ENCODE data around the gene C2CD4D.

The C2CD4D gene

DNA sequence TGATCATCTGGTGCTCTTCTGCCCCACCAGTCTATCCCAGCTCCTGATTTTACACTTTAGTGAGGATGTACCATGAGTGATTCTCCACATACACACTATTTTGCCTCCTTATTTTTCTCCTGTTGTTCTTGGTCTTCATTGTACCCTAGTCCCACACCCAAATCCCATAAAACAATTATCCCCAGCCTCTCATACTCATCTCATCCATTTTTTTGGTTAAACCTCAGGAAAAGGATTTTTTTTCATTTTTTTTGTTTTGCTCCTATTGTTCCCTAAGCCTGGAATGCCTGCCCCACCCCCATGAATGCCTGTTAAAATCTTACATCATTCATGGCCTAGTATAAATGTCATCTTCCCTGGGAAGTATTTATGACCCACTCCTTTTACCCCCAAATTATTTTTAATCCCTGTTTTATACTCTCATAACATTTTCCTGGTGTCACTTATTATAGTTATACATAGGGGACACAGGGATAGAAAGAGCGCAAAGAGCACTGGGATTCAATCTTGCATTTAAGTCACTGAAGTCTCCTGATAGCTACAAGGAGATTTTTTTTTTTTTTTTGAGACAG, 29.5 kb downstream of the C2CD4D start:
- no peak for DNase-seq

DNA sequence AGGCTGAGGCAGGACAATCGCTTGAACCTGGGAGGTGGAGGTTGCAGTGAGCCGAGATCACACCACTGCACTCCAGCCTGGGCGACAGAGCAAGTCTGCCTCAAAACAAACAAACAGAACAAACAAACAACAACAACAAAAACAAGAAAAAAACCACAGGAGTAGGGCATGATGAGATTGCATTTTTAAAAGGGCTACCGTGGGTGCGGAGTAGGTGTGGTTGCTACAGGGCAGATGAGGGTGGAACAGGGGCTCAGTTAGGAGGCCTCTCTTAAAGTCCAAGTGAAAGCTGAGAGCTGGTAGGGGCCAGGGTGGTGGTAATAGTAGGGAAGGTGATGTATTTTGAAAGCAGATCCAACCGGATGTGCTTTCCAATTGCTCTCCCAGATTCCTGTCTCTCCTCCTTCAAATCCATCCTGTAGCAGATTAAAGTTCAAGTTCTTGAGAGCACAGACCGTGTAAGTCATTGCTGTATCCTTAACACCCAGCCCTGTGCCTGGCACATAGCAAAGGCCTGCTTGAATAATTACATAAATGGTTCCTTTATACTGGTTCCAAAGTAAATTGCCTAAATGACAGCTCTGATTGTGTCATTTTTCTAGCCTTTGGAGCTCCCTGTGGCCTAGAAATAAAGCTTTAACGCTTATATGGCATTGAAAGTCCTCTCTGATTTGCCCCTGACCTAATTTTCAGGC, 30.2 kb downstream of the C2CD4D start:
- DNase-seq: no peak

DNA sequence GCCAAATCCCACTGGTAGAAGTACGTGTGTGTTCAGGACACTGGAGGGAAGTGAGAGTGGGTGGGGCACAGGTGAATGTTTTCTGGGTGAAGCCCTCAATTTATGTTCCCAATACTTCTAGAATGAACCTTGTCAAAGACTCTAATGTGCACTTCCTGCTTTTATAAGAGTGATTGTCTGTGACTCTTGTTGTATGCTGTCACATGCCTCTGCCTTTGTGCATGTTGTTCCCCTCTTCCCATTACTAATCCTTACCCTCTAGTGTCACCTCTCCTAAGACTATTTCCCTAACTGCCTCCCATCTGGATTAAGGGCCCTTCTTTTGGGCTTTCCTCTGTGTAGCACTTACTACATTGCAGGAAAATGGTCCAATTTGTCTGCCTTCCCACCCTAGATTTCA, 31.9 kb downstream of the C2CD4D start:
- no peak for DNase-seq

DNA sequence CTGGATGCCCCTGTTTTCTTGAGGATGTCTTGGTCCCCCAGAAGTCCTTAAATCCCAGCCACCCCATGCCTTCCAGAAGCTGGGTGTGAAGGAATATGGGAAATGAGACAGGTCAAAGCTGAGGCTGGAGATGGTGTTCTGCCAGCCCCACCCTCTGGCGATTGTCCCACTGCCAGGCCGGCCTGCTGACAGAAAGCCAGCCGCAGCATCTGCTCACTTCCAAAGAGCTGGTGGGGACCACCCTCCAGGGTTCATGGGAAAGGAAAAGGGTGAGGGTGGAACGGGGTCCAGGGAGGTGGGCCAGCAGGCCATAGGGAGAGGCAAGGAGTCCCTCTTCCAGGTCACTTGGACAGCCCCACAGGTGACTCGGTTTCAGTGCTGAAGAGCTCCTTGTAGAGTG, 32.5 kb downstream of the C2CD4D start:
- DNase-seq: no peak

DNA sequence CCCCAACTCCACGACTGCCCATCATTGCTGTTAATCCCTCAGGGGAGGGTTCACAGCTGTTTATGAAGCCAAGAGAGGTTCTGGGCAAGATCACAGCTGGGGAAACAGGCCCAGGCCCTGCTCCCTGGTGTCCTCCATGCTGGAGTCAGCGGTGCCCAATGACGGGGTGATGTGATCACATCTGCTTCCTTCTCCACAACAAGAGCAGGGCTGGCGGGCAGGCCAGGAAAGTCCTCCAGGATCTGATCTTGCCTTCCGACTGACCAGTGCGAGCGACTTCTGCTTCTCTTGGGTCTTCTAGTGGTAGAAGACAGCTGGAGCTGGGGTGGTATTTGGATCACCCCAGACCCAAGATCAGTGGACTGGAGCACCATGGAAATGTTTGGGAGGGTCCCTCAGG, 33.5 kb downstream of the C2CD4D start:
- DNase-seq: no peak

DNA sequence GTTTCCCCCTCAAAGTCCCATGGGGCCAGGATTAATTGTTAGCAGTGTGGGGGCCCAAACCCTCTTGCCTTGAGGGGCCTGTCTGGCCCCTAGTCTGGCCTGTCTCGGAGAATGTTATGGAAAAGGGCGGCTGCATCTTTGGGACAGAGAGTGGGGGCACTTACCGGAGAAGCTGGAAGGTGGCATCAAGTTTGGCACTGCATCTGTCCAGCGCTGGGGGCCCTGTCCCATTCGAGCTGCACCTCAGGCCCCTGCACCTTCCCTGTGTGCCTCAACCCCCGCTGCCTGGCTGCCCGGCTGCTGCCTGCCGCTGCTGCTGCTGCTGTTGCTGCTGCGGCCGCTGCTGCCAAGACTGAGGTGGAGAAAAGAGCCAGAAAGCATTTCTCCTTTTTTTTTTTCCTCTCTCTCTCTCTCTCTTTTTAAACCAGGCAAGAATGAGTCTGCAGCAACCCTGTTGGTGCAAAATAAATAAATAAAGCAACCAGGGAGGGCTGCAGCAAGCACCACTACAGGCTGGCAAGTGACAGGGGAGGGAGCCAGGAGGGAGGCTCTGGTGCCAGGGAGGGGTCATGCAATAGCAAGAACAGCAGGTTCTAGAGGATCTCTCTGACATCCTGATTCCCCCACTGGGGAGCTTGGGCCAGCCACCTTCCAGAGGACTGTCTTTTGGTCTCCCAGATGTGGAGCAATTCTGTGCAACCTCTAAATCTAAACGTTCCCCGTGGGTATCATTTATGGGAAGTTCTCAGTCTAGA, 34.4 kb downstream of the C2CD4D start, which contains the start of gene LINGO4:
Gene LINGO4, minus strand, starts transcription at position 354 of the 755 bp plus-strand sequence. CDS start 2,715 bp downstream, outside the sequence.
- no peak for DNase-seq

DNA sequence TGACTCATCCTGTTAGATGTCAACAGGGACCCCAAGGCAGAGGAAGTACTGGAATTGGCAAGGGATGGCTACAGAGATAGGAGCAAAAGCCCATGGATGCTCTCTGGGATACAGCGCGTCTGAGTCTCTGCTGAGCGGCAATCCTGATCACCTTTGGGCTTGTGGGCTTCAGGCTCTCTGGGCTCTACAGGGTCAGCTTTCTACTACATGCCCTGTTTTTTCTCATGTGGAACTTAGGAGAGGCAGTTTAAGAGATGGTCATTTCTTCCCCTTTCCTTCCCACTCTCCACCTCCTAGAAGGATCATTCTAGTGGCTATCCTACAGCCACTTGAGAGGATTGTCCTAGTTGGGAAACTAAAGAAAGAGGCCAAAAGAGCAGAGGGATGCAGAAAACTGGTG, 35.7 kb downstream of the C2CD4D start:
- DNase-seq: no peak

DNA sequence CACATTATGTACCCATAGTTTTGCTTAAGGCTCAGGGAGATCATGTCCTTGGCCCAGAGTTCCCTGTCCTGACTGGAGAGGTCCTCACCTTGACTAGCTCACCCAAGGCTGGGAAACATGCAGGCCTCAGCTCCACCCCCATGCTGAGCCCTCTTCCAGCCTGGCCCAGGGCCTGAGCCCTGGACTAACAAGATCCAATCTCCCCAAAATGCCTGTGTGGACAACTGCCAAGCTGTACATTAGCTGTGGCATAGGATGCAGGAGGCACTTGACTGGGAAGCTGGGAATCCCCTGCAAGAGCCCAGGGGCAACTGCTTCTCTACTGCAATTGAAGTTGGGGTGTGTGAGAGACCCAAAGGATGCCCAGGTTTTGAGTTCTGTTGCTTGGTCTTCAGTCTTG, 36.5 kb downstream of the C2CD4D start:
- DNase-seq: no peak

DNA sequence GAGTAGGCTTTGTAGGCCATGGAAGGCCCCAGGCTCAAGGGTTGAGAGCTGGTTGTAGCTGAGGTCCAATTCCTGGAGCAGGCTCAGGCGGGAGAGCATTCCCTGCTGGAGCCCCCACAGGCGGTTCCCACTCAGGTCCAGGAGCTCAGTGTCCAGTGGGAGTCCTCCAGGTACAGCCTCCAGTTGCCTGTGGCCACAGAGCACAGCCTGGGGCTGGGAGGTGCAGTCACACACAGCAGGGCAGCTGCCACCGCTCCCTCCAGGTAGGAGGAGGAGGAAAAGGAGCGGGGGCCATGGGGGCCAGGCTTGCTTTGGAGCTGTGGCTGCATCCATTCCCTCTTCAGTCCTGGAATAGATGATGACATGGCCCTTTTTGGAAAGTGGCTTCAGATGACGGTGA, 37.2 kb downstream of the C2CD4D start:
- no peak for DNase-seq

DNA sequence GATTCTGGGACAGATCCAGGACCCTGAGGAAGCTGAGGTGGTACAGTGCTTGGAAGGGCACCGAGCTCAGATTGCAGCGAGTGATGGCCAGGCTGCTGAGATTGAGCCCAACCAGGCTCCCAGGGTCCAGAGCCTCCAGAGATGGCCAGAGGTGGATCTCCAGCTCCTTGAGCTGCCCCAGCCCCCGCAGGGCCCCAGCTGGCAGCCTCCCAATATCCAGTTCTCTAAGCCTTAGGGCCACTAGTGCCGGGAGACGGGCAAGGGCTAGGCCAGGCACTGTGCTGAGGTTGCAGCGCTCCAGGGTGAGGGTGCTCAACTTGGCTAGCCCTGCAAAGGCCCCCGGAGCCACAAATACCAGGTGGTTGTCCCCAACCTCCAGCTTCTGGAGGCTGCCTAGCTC, 37.8 kb downstream of the C2CD4D start:
- no peak for DNase-seq

DNA sequence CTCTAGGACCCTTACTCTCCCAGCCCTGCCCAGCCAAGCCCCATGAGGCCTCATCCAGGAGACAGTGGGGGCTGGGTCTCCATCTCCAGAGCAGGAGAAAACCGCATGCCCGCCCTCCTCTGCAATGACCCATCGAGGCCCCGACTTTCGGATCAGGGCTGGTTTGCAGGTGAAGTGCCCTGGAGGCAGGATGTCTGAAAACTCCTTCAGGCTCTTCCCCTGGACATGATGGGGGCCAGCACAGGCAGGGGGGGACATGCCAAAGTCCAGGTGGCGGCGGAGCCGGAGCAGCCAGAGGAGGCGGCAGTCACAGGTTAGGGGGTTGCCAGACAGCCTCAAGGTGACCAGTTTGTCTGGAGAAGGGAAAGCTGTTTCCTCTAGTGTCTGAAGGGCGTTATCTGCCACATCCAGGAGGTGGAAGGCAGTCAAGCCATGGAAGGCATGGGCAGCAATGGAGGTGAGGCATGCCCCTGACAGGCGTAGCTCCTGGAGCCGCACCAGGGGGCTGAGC, 38.3 kb downstream of the C2CD4D start:
- no peak for DNase-seq

DNA sequence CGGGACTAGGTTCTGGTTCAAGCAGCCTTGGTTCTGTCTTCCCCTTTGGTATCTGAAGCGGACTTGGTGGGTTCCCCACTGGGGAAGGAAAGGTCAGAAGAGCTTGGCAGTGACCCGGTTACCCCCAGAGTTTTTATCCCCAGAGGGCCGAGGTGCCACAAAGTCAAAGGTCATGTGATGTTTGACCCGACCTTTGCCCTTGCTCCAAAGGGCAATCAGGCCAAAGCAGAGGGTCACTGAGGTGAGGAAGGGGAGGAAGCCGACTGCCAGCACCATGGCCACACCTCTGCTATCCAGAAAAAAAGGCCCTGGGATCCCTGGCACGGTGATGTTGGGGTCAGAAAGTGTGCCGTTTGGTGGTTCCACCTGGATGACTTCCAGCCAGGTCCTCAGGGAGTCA, 38.8 kb downstream of the C2CD4D start:
- no peak for DNase-seq

DNA sequence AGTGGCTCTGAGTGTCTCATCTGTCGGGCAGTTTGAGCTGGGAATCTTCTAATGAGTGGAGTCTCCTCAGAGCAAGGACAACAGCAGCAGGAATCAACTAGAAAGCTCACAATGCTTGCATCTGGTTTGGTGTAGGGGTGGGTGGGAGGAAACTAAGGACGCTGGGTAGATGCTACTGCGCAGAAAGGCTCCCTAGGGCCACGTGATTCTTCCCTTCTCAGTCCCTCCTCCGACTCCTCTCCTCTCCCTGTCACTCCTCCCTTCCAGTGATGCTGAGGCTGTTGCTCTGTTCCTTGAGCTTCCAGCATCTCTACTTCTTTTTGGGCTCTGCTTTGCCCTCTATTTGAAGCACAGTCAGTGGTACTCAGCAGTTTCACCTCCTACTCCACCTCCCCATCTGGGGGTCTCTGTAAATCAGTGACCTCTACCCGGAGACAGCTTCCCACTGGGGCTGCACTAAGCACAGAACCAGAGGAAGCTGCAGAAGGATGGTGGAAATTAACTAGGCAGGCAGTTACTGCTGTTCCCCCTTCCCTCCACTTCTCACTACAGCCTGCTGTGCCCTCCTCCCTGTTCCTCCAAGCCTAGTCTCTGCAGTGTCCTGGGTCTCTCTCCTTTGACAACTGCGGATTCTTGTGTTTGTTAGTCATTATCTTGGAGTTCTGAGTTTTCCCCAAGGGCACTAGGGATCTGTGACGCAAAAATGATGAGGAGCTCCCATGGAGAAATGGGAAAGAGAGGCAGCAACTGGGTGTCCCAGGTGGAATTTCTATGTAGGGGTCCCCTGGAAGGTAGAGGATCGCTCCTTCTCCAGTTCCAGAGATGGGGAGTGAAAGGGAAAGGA, 40.2 kb downstream of the C2CD4D start:
- DNase-seq: no peak

DNA sequence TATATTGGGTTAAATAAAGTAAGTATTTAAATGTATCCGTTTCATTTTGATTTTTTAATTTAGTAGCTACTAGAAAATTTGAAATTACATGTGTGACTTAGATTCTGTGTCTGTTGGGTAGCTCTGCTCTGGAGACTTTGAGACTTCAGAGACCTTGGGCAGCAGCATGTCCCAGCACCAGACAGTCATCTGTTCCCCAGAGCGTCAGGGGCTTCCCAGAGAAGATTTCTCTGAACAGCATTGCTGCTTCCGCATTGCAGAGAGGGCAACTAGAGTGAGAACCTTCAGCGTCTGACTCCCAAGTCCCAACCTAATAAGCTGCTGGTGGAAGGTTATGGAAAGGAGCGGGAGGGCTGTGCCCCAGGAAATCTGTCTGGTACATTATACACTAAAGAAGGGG, 41.0 kb downstream of the C2CD4D start:
- no peak for DNase-seq

DNA sequence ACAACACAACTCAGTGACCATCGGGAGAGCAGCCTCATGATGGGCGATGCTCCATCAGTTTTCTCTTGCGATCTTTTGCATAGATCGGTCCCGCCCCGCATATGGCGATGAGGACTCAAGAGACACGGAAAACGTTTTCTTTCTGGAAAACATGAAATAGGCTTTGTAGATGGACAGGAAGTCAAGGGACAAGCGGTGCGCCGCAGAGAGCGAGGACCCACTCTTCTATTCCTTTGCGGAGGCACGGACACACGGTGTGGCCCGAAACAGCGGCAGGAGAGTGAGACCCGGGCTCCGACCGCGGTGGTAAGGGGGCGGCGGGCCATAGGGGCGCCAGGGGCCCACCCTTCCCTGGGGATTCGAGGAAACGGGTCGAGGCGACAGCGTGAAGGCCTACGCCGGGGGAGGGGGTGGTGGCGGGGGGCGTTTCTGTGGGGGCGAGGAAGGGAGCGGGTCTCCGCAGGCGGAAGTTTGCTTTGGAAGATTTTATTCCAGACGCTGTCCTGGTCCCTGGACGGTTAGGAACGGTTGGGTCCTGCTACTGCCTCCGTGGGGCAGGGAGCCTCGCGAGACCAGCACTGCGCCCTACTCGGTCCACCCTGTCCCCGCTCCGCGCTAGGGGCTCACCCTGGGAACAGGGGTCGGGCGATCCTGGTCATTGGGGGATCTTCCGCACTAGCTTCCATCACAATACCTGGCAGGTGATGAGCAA, 48.5 kb downstream of the C2CD4D start:
- DNase-seq: no peak

DNA sequence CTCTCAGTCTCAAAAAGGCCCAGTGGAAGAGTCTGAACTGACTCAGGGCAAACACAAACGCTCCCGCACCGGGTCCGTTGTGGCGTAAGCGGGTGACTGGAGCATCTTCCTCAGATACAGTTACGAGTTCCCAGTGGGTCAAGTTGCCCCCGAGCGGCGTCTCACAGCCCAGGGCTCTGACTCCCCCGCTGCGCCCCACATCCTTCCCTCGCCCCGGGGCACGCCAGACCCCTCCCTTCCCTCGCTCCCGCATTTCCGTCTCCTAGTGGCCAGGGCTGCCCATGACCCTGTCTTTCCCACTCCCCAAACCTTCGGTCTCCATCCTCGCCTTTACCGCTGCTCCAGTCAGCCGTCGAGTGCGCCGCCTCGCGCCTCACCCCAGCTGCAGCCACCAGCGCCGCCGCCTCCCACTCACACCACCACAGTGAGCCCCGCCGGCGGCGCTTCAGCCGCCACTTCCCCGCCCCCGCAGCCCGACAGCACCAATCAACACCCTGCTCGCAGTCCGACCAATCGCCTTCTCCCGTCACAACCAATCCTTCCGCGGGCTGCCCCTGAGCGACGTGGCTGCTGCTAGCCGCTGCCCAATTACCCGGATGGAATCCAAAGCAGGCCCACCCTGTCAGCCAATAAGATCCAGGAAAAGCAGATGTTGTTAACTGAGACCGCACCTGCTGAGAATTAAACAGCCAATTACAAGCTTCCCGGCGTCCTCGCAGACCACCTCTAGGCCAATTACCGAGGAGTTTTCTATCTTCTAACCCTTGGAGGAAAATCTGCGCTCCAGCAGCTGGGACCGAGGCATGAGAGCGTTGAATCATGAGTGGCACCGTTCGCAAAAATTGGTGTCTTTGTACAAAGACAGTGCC, 49.3 kb downstream of the C2CD4D start, which contains the start of gene TDRKH:
Gene TDRKH, minus strand, starts transcription at position 430 of the 869 bp plus-strand sequence. CDS start 7,478 bp downstream, outside the sequence.
- DNase-seq: peak; percentile 100

Measured in SIG-M5 (cell line).